ENCODE data around the gene DNAAF1.
"Not testable (repeated sequence)": the region's sequence is repeated elsewhere in the genome, so short reads cannot be mapped to it uniquely, and the experiment has no call there.

Gene DNAAF1

DNA sequence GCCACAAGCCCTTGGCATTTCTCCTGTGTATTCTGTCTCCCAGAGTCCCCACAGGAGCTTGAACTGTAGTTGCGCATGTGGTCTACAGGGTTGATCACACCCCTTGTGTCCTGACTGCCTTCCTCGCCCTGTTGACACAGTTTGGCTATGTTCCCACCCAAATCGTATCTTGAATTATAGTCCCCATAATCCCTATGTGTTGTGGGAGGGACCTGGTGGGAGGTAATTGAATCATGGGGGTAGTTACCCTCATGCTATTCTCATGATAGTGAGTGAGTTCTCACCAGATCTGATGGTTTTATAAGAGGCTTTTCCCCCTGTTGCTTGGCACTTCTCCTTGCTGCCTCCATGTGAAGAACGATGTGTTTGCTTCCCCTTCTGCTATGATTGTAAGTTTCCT is 67.0 kb downstream of the DNAAF1 start:
- no peak for DNase-seq (ENCODE audit: low read depth)

DNA sequence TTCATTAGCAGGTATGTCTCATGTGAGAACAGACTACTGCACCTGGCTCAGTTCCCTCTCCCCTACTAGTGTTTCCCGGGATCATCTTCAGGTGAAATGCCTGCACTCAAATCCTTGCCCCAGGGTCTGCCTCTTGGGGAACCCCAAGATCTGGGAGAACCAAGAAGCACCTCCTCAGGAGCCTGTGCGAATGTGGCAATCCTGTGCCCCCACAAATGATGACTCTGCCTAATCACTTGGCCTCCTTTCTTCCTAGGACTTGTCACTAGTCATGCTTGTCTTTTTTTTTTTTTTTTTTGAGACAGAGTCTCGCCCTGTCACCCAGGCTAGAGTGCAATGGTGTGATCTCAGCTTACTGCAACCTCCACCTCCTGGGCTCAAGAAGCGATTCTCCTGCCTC is 67.5 kb downstream of the DNAAF1 start:
- DNase-seq (ENCODE audit: low read depth): no peak

GRCh38 chr16:84214451-84215066 is 69.5 kb downstream of the DNAAF1 start:
- DNase-seq (ENCODE audit: low read depth): no peak

GRCh38 chr16:84215531-84215930 is 70.4 kb downstream of the DNAAF1 start:
- no peak for DNase-seq (ENCODE audit: low read depth)

GRCh38 chr16:84216144-84216543 is 71.0 kb downstream of the DNAAF1 start:
- not testable (repeated sequence) for DNase-seq (ENCODE audit: low read depth)

DNA sequence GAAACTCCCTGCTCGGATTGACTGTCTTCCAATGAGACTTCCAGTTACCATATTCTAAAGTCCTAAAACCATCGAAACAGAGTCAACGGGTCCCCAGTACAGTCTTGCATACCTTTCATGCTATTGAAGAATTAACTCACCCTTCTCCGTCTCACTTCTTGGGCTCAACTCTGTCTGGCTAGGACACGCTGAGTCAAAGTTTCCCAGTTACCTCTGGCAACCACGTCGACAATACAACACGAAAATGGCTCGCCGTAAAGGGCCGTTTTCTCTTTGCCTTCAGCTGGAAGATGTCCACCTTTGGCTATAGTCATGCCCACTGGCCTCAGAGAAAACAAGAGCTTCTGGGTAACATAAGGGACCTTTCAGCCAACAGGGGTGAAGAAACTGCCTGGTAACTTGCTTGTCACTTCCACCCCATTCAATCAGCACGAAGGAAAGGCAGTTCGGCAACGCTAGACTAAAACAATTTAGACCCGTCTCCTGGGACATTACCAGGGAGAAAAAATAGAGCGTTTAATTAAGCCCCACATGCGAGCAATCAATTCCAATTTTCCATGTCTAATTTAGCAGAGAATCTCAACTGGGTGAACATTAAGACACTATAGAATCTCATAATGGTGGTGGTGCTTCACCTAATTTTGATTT is 73.2 kb downstream of the DNAAF1 start:
- no peak for DNase-seq (ENCODE audit: low read depth)

- no peak for DNase-seq (ENCODE audit: low read depth)
These were observed 73.8 kb downstream of the DNAAF1 start for GRCh38 chr16:84218956-84219355.

DNA sequence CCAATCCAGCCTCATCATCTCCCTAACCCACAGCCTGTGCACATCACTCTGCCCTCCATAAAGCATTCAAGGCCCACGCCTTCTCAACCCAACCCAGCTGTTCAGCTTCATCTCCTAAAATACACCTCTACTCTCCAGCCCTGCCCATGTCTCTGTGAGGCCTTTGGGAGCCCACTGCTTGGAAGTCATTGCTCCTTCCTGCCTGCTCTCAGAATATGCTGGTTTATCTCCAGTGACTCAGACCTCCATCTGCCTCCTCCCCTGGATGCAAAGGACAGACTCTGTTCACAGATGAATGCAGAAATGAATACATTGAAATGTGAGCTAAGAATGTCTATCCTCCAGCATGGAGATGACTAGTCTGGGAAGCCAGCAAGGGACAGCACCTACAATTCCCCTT is 75.7 kb downstream of the DNAAF1 start:
- DNase-seq (ENCODE audit: low read depth): no peak

GRCh38 chr16:84223456-84223855 is 78.3 kb downstream of the DNAAF1 start:
- no peak for DNase-seq (ENCODE audit: low read depth)

GRCh38 chr16:84224554-84224953 is 79.4 kb downstream of the DNAAF1 start:
- DNase-seq (ENCODE audit: low read depth): no peak

GRCh38 chr16:84225126-84225525 is 80.0 kb downstream of the DNAAF1 start:
- no peak for DNase-seq (ENCODE audit: low read depth)

- no peak for DNase-seq (ENCODE audit: low read depth)
These were observed 80.5 kb downstream of the DNAAF1 start for GRCh38 chr16:84225571-84225970.

DNA sequence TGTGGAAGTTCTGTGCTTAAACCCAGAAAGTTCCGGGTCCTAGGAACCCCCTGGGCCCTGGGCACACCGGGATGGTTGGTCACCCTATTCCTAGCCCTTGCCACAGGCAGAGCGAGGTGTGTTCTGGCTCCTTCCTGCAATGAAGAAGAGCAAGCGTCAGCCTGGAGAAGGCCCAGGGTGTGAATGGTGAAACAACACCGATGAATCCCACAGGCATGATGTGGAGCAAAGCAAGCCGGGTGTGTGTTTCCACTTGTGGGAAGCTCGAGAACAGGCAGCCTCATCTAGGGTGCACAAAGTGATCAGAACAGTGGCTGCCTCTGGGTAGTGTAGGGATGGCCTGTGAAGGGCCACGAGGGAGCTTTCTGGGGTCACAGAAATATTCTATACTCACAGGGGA is 80.9 kb downstream of the DNAAF1 start:
- DNase-seq (ENCODE audit: low read depth): no peak

Measured in HS-5 (cell line).